ENCODE measurements around the gene LHX3. TPM values are rescaled to one million over a fixed set of nuclear protein-coding genes. Genes with fewer than 3 reads are reported as not detected.

Gene LHX3
- total RNA-seq, 1 experiment from 2014 or later = not detected

DNA sequence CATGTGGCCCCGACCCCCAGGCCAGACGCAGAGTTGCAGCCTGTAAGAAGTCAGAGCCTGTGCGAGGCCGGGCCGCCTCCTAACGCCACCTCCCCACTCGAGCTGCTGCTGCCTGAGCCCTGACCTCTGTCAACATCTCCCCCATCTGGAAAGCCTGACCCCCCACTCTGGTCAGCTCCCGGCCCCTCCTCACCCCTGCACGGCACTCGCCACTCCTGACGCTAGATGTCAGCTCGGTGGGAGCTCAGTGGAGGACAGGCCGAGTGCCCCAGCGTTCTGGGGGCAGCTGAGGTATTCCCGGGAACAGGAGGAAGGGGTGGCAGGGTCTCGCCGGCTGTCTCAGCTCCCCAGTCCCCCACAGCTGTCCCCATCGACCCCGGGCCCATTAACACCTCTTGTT, 19.9 kb downstream of the LHX3 start:
- Histone ChIP-seq H2AK5ac (ENCODE audit: insufficient read length, low read length) (no peak overlapping the region), H3K4ac (ENCODE audit: low read depth, low read length) (no peak overlapping the region), H3K27me3 (ENCODE audit: insufficient read depth, low read length) (no peaks in the 10 kb centered on the region), H3K23ac (ENCODE audit: insufficient read length, low read depth, low read length) (no peak overlapping the region), H2BK120ac (ENCODE audit: low read depth, low read length, poor library complexity, severe bottlenecking) (no peak overlapping the region), H3K23me2 (ENCODE audit: insufficient read length, low read depth, low read length, poor library complexity, severe bottlenecking) (no peaks in the 10 kb centered on the region), H3K56ac (ENCODE audit: insufficient read length, low read depth, low read length) (no peak overlapping the region), H2AFZ (ENCODE audit: low read length) (no peak overlapping the region), H3K14ac (ENCODE audit: insufficient read depth, low read length) (no peak overlapping the region), H3K9me3 (ENCODE audit: control insufficient read depth, low read depth, low read length) (no peaks in the 10 kb centered on the region), H2BK20ac (ENCODE audit: low read depth, low read length, poor library complexity, severe bottlenecking) (no peak overlapping the region), H4K5ac (ENCODE audit: insufficient read length, low read depth, low read length) (no peak overlapping the region), H3K27ac (ENCODE audit: insufficient read length, low read depth, low read length) (no peak overlapping the region), H3K4me1 (ENCODE audit: insufficient read depth, low read length) (no peaks in the 10 kb centered on the region), H3K79me2 (ENCODE audit: insufficient read depth, low read length) (no peaks in the 10 kb centered on the region), H2BK15ac (ENCODE audit: low read depth, low read length) (no peak overlapping the region), H2BK5ac (ENCODE audit: insufficient read length, low read length) (no peak overlapping the region), H4K8ac (replicated peaks; ENCODE audit: insufficient read length, low read depth, low read length) (no peak overlapping the region), H4K20me1 (ENCODE audit: control insufficient read depth, insufficient read depth, insufficient read length) (peaks cover 3% of the 10 kb centered on the region), H2BK12ac (ENCODE audit: insufficient read length, low read depth, low read length) (no peak overlapping the region), H3K4me2 (ENCODE audit: insufficient read depth, insufficient read length, low read length) (no peak overlapping the region), H3K18ac (ENCODE audit: insufficient read length, low read depth, low read length) (no peak overlapping the region), H3T11ph (ENCODE audit: low read length) (no peak overlapping the region), H3K9ac (ENCODE audit: extremely low read depth, insufficient read length, low read length) (no peak overlapping the region), H3K79me1 (ENCODE audit: insufficient read depth, low read depth, low read length, poor library complexity, severe bottlenecking) (no peaks in the 10 kb centered on the region), H4K91ac (ENCODE audit: insufficient read length, low read depth, low read length) (no peak overlapping the region)
- no peak overlapping the region for H3K4me3 Mint-ChIP-seq
- DNase-seq = no peak
- TF ChIP-seq CTCF (conservative IDR thresholded peaks at IDR 0.05) = no peak
- no peaks in the 10 kb centered on the region for H3K9me3 Mint-ChIP-seq
- H3K27ac Mint-ChIP-seq = no peak overlapping the region
- no peaks in the 10 kb centered on the region for H3K36me3 Mint-ChIP-seq (ENCODE audit: insufficient read depth in 1 of 3, low read depth in 3 of 3)
- whole genome bisulfite sequencing (ENCODE audit: extremely low coverage, insufficient read length, low lambda C conversion rate) = no CpG with 5 or more reads among the region's 19 CpGs
- H3K4me1 Mint-ChIP-seq = peaks cover 5 to 28% of the 10 kb centered on the region in 2 experiments
- peaks cover 10% of the 10 kb centered on the region; the same call in 1 of the 2 replicates for H3K27me3 Mint-ChIP-seq (ENCODE audit: low read depth)

Data from H9 (cell line).